Stimulated activated CD8-positive, alpha-beta memory T cell treated with anti-CD3 and anti-CD28 coated beads, Interleukin-15, amount 100 ng/mL, for 4 hours (primary cell): Measurements from ENCODE around the gene PPP1R9A.

Experiments used
- DNase-seq, 2 donors: peaks; one replicate each; pipeline ENCODE4 v3.0.0-alpha.2; 2020; ENCODE audit warnings: low read depth in 2 of 2

Gene PPP1R9A

GRCh38 chr7:94907026-94907810, at the start of gene PPP1R9A:
Gene PPP1R9A, plus strand, starts transcription at chr7:94907594. Its CDS starts 2,520 bp downstream, at chr7:94910114.
- DNase-seq = no peak

GRCh38 chr7:94871132-94871531, 36.3 kb upstream of the PPP1R9A start:
- DNase-seq = no peak

- DNase-seq = no peak
Measured at GRCh38 chr7:94873239-94873638, 34.2 kb upstream of the PPP1R9A start.

GRCh38 chr7:94874036-94874785, 33.2 kb upstream of the PPP1R9A start:
- no peak for DNase-seq

GRCh38 chr7:94875201-94875600, 32.2 kb upstream of the PPP1R9A start:
- DNase-seq = no peak

GRCh38 chr7:94877731-94878670, 29.4 kb upstream of the PPP1R9A start:
- no peak for DNase-seq

- DNase-seq = no peak
Measured at GRCh38 chr7:94882891-94883290, 24.5 kb upstream of the PPP1R9A start.

- no peak for DNase-seq
Measured at GRCh38 chr7:94883616-94884015, 23.8 kb upstream of the PPP1R9A start.

- DNase-seq = no peak
Measured at GRCh38 chr7:94888551-94888950, 18.8 kb upstream of the PPP1R9A start.

- DNase-seq = no peak
Measured at GRCh38 chr7:94888995-94889523, 18.3 kb upstream of the PPP1R9A start.

- no peak for DNase-seq
Measured at GRCh38 chr7:94890216-94890615, 17.2 kb upstream of the PPP1R9A start.

GRCh38 chr7:94893661-94894060, 13.7 kb upstream of the PPP1R9A start:
- DNase-seq = no peak

- no peak for DNase-seq
Measured at GRCh38 chr7:94897541-94897940, 9.9 kb upstream of the PPP1R9A start.

- no peak for DNase-seq
Measured at GRCh38 chr7:94898340-94898739, 9.1 kb upstream of the PPP1R9A start.

- DNase-seq = no peak
Measured at GRCh38 chr7:94901981-94902380, 5.4 kb upstream of the PPP1R9A start.

GRCh38 chr7:94903971-94904370, 3.4 kb upstream of the PPP1R9A start:
- DNase-seq = no peak

- no peak for DNase-seq
Measured at GRCh38 chr7:94904982-94905381, 2.4 kb upstream of the PPP1R9A start.

GRCh38 chr7:94906065-94906851, 1.1 kb upstream of the PPP1R9A start:
- no peak for DNase-seq

GRCh38 chr7:94907811-94908322, 473 bp downstream of the PPP1R9A start:
- DNase-seq = no peak

- DNase-seq = no peak
Measured at GRCh38 chr7:94908323-94909178, 1.2 kb downstream of the PPP1R9A start.
